Naive B cell (primary cell): ENCODE results near the gene PWP1. TPM values are rescaled to one million over a fixed set of nuclear protein-coding genes. Genes with fewer than 3 reads are reported as not detected.

Source experiments
- ATAC-seq, 2 donors: fragments of 150-1000 bp; cut with Tn5 transposase; 2 replicates each; pipeline ENCODE4 v1.10.0; 2021; ENCODE audit warnings: low read depth in 2 of 2, mild to moderate bottlenecking in 2 of 2, moderate library complexity in 2 of 2
- DNase-seq: peaks from one replicate; pipeline ENCODE4 v3.0.0; 2022
- H3K27ac Mint-ChIP-seq, 6 donors: one replicate each; pipeline ENCODE4 v1.8.0; 2020 to 2022; ENCODE audit warnings: mild to moderate bottlenecking in 6 of 6, mixed read lengths in 6 of 6, moderate library complexity in 5 of 6, inconsistent platforms in 2 of 6
- H3K27me3 Mint-ChIP-seq, 3 donors: one replicate each; pipeline ENCODE4 v1.8.0; 2021 to 2022; ENCODE audit warnings: mixed read lengths in 3 of 3, mild to moderate bottlenecking in 1 of 3
- H3K36me3 Mint-ChIP-seq, 2 donors: one replicate each; pipeline ENCODE4 v1.8.0; 2020 to 2022; ENCODE audit warnings: mixed read lengths in 2 of 2, inconsistent platforms in 1 of 2, mild to moderate bottlenecking in 1 of 2
- H3K4me1 Mint-ChIP-seq, 3 donors: one replicate each; pipeline ENCODE4 v1.8.0; 2020 to 2022; ENCODE audit warnings: mixed read lengths in 3 of 3, inconsistent platforms in 1 of 3, mild to moderate bottlenecking in 1 of 3, moderate library complexity in 1 of 3
- H3K4me3 Mint-ChIP-seq, 8 donors: one replicate each; pipeline ENCODE4 v1.8.0; 2020 to 2022; ENCODE audit warnings: mild to moderate bottlenecking in 8 of 8, mixed read lengths in 8 of 8, moderate library complexity in 8 of 8, inconsistent platforms in 2 of 8
- H3K9me3 Mint-ChIP-seq, 7 donors: one replicate each; pipeline ENCODE4 v1.8.0; 2020 to 2022; ENCODE audit warnings: mixed read lengths in 7 of 7, mild to moderate bottlenecking in 5 of 7, inconsistent platforms in 2 of 7, moderate library complexity in 1 of 7
- polyA plus RNA-seq, 6 donors: library from polyadenylated mRNA; unstranded; fragments of 300-500 nt; fragmentation: Illumina TruSeq; gene quantifications; one replicate each; pipeline ENCODE4 v1.2.3, GENCODE V29; 2021; ENCODE audit warnings: low read depth in 6 of 6

The PWP1 gene
- polyA plus RNA-seq, 6 donors from 2014 or later, result 113 to 143 (median 129) TPM

DNA sequence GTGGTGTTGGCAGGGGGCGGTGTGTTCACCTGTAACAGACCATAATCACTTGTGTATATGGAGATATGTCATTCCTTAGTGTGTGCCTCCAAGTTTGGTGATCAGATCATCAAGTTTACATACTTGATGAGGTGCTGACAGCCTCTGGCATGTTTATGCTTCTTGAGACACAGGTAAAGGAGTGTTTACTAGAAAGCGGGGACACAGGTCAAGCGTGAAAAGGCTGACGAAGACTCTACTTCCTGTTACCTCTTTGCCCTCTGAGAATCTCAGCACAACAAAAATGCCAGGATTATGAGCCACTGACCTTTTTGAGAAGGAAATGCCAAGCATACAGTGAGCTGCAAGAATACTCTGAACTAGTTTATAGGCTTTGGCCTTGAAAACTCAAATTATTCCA lies 45.8 kb downstream of the PWP1 start:
- Mint-ChIP-seq H3K4me1 (peaks cover 46 to 53% (median 47%) of the 10 kb centered on the region in 3 donors), H3K27ac (peak overlapping the region; percentile 94 to 99 (median 98)), H3K9me3 (peaks cover 0 to 4% (median 0%) of the 10 kb centered on the region in 7 donors), H3K36me3 (peaks cover 16 to 20% of the 10 kb centered on the region in 2 donors), H3K27me3 (no peaks in the 10 kb centered on the region), H3K4me3 (peak overlapping the region in 7 of 8 donors; percentile 22 to 77 (median 55))
- peak; percentile 73 for DNase-seq
- peak; percentile 97 for ATAC-seq

DNA sequence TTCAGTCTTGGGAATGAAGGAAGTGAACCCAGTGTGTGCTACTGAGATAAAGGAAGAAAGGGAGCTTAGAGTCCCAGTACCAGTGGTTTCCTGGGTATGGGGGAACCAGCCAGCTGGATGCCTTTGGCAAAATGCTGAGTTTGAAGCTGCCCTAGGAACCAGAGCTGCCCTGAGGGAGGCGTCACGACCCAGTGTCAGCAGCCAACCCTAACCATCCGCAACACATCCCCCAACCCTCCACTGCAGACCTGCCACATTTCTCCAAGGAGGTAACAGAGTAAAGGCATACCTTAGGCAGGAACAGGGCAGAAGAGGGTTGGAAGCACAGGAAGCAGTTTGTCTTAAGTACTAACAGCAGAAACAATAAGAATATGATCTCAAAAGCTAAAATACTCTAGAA lies 46.8 kb downstream of the PWP1 start:
- no peaks in the 10 kb centered on the region for H3K27me3 Mint-ChIP-seq
- H3K27ac Mint-ChIP-seq, result peak overlapping the region; percentile 94 to 99 (median 98)
- H3K4me1 Mint-ChIP-seq, result peaks cover 54 to 63% (median 56%) of the 10 kb centered on the region in 3 donors
- no peak for DNase-seq
- H3K4me3 Mint-ChIP-seq, result peak overlapping the region in 1 of 8 donors; percentile 77
- H3K9me3 Mint-ChIP-seq, result peaks cover 0 to 8% (median 0%) of the 10 kb centered on the region in 7 donors
- H3K36me3 Mint-ChIP-seq, result peaks cover 16 to 25% of the 10 kb centered on the region in 2 donors
- no peak for ATAC-seq

- peak overlapping the region; percentile 94 to 99 (median 98) for H3K27ac Mint-ChIP-seq
- no peak overlapping the region for H3K4me3 Mint-ChIP-seq
- H3K36me3 Mint-ChIP-seq, result peaks cover 24 to 38% of the 10 kb centered on the region in 2 donors
- no peaks in the 10 kb centered on the region for H3K27me3 Mint-ChIP-seq
- DNase-seq (no peak), ATAC-seq (no peak)
- H3K9me3 Mint-ChIP-seq, result peaks cover 0 to 8% (median 0%) of the 10 kb centered on the region in 7 donors
- peaks cover 64 to 77% (median 72%) of the 10 kb centered on the region in 3 donors for H3K4me1 Mint-ChIP-seq
These were observed 48.5 kb downstream of the PWP1 start for GRCh38 chr12:107734139-107734538.

GRCh38 chr12:107735763-107736162 lies 50.2 kb downstream of the PWP1 start:
- Mint-ChIP-seq H3K9me3 (peaks cover 0 to 8% (median 0%) of the 10 kb centered on the region in 7 donors), H3K4me1 (peaks cover 56 to 70% (median 61%) of the 10 kb centered on the region in 3 donors), H3K36me3 (peaks cover 34 to 47% of the 10 kb centered on the region in 2 donors), H3K27ac (peak overlapping the region; percentile 98 to 100 (median 100)), H3K27me3 (no peaks in the 10 kb centered on the region), H3K4me3 (peak overlapping the region in 2 of 8 donors; percentile 20 to 42)
- DNase-seq, result no peak
- ATAC-seq, result no peak

- H3K27ac Mint-ChIP-seq, result peak overlapping the region; percentile 98 to 100 (median 100)
- H3K9me3 Mint-ChIP-seq, result peaks cover 0 to 8% (median 0%) of the 10 kb centered on the region in 7 donors
- peaks cover 42 to 55% of the 10 kb centered on the region in 2 donors for H3K36me3 Mint-ChIP-seq
- H3K4me3 Mint-ChIP-seq, result peak overlapping the region in 7 of 8 donors; percentile 2 to 86 (median 71)
- H3K4me1 Mint-ChIP-seq, result peaks cover 44 to 59% (median 51%) of the 10 kb centered on the region in 3 donors
- peak; percentile 93 for DNase-seq
- H3K27me3 Mint-ChIP-seq, result no peaks in the 10 kb centered on the region
- ATAC-seq, result peak; percentile 97 to 98
These were observed 51.3 kb downstream of the PWP1 start for GRCh38 chr12:107736914-107737313.

DNA sequence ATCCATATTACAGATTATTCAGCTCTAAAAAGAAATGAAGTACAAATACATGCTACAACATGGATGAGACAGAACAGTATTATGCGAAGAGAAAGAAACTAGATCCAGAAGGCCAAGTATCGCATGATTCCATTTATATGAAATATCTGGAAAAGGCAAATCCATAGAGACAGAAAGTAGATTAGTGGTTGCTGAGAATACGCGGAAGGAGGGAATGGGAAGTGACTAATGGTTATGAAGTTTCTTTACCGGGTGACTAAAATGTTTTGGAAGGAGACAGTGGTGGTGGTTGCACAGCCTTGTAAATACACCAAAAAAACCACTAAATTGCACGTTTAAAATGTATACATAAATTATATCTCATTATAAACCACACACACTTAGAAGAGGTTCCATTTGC lies 62.9 kb downstream of the PWP1 start:
- H3K4me3 Mint-ChIP-seq, result no peak overlapping the region

DNA sequence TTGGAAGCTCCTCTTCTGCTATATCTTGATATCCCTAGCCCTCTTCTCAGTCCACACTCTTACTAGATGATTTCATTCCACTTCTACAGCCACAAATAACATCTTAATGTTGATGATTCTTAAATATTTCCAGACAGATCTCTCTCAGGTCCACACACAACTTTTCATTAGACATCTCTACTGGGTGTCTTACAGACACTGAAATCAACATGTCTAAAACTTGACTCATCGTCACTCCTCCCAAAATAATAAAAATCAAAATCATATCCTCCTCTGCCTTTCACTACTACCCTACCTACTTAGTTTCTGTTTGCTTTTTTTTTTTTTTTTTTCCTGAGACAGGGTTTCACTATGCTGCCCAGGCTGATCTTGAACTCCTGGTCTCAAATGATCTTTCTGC lies 63.5 kb downstream of the PWP1 start:
- no peak for ATAC-seq
- peaks cover 4 to 7% (median 5%) of the 10 kb centered on the region in 3 donors for H3K4me1 Mint-ChIP-seq
- no peak for DNase-seq
- H3K9me3 Mint-ChIP-seq, result no peaks in the 10 kb centered on the region
- peaks cover 10 to 22% of the 10 kb centered on the region in 2 donors for H3K36me3 Mint-ChIP-seq
- H3K4me3 Mint-ChIP-seq, result no peak overlapping the region
- no peaks in the 10 kb centered on the region for H3K27me3 Mint-ChIP-seq
- H3K27ac Mint-ChIP-seq, result no peak overlapping the region

More for the DNA sequence above, 62.9 kb downstream of the PWP1 start:
- Mint-ChIP-seq H3K4me1 (peaks cover 4 to 5% (median 5%) of the 10 kb centered on the region in 3 donors), H3K27ac (no peak overlapping the region), H3K9me3 (no peaks in the 10 kb centered on the region), H3K27me3 (no peaks in the 10 kb centered on the region), H3K36me3 (peaks cover 10 to 20% of the 10 kb centered on the region in 2 donors)
- DNase-seq (no peak), ATAC-seq (no peak)

DNA sequence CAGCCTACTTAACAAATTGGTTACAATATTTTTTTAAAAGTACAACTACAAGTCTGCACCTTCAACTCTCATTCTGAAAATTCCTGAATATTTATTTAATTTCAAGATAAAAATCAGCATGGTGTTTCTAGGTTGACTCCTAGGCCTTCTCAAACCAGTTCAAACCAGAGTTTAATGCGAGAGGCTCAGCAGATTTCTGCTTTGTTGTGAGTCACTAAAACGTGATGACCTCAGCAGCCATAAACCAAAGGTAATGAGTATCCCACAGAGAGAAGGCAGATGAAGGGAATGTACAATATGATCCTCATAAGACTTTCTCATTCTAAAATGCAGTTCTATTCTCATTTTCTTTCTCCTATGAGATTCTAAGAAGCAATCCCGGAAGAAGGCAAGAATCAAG lies 73.8 kb downstream of the PWP1 start:
- no peaks in the 10 kb centered on the region for H3K9me3 Mint-ChIP-seq
- H3K4me1 Mint-ChIP-seq, result peaks cover 17 to 33% (median 31%) of the 10 kb centered on the region in 3 donors
- peak overlapping the region; percentile 84 to 94 (median 90) for H3K4me3 Mint-ChIP-seq

GRCh38 chr12:107760207-107760808 lies 74.7 kb downstream of the PWP1 start:
- no peak for DNase-seq

More for the DNA sequence above, 73.8 kb downstream of the PWP1 start:
- H3K27ac Mint-ChIP-seq, result peak overlapping the region; percentile 40 to 95 (median 72)
- H3K36me3 Mint-ChIP-seq, result peaks cover 0 to 8% of the 10 kb centered on the region in 2 donors
- no peaks in the 10 kb centered on the region for H3K27me3 Mint-ChIP-seq
- DNase-seq, result no peak
- ATAC-seq, result no peak

GRCh38 chr12:107760809-107761501 lies 75.4 kb downstream of the PWP1 start, which contains the start of gene PRDM4:
Gene PRDM4 (minus strand): TSS chr12:107761137. CDS start chr12:107760515, 622 bp downstream.
- ATAC-seq (peak; percentile 87 to 89), DNase-seq (peak; percentile 94)
- no peaks in the 10 kb centered on the region for H3K27me3 Mint-ChIP-seq
- H3K36me3 Mint-ChIP-seq, result peaks cover 0 to 8% of the 10 kb centered on the region in 2 donors
- H3K9me3 Mint-ChIP-seq, result no peaks in the 10 kb centered on the region
- H3K27ac Mint-ChIP-seq, result peak within 1 kb of the TSS; percentile 95 to 99 (median 98)
- peaks cover 17 to 33% (median 31%) of the 10 kb centered on the region in 3 donors for H3K4me1 Mint-ChIP-seq
- H3K4me3 Mint-ChIP-seq, result peak within 1 kb of the TSS; percentile 85 to 94 (median 90)

More at GRCh38 chr12:107760207-107760808, 74.7 kb downstream of the PWP1 start:
- H3K36me3 Mint-ChIP-seq, result peaks cover 0 to 8% of the 10 kb centered on the region in 2 donors
- H3K27ac Mint-ChIP-seq, result peak overlapping the region; percentile 82 to 95 (median 94)
- H3K9me3 Mint-ChIP-seq, result no peaks in the 10 kb centered on the region
- peaks cover 17 to 33% (median 31%) of the 10 kb centered on the region in 3 donors for H3K4me1 Mint-ChIP-seq
- ATAC-seq, result peak; percentile 10 to 20
- no peaks in the 10 kb centered on the region for H3K27me3 Mint-ChIP-seq
- H3K4me3 Mint-ChIP-seq, result peak overlapping the region; percentile 84 to 94 (median 90)

DNA sequence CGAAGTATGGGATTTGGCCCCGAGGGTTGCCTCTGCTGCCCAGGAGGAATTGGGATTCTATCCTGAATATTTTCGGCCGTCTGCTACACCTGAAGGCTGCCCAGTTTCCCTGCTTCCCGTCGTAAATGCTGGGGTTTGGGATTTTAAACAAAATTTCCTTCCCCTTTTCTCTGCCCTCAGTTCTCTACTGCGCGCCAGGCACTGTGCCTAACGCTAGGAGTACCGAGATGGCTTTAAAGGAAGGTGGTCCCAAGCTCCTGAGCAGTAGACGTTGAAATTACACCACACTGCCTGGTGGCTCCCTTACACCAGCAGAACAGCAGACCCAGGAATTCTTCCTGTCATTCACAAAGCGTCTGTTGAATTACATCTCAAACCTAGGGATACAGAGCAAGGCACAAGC lies 75.9 kb downstream of the PWP1 start:
- ATAC-seq (peak in 1 of 2 donors; percentile 13), DNase-seq (no peak)
- Mint-ChIP-seq H3K36me3 (peaks cover 0 to 4% of the 10 kb centered on the region in 2 donors), H3K4me3 (peak overlapping the region; percentile 85 to 94 (median 90)), H3K9me3 (no peaks in the 10 kb centered on the region), H3K27ac (peak overlapping the region; percentile 88 to 99 (median 98)), H3K27me3 (no peaks in the 10 kb centered on the region), H3K4me1 (peaks cover 17 to 33% (median 28%) of the 10 kb centered on the region in 3 donors)
